C4-2B (cell line): ENCODE results near the gene PITX2.

ENCODE experiments used
- ZFX ChIP-seq: fragments of 450-650 bp; IDR thresholded peaks from 2 replicates; pipeline ENCODE4 v1.6.1; 2017
- TF ChIP-seq, protein P1 (sequence below): fragments of 450-650 bp; conservative IDR thresholded peaks from 2 replicates; pipeline ENCODE4 v1.5.1; 2017; ENCODE audit warnings: mild to moderate bottlenecking

DNA sequence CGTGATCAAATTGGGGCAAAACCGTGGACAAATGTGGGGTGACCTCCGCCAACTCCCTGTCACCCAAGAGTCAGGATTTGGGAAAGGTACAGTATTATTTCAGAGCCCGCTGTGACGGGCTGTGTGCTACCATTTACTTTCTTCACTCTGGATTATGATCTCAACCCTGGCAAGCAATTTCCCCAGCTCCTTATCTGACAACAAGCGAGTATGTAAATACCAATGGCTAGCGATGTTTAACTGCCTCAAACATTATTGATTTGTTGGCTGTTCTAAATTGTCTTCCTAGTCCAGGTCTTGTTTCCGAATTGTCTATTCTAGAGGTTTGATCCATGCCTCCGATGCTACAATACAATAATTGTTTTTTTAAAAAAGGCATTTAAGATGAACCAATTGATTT, 17.7 kb upstream of the PITX2 start:
- TF ChIP-seq, protein P1, sequence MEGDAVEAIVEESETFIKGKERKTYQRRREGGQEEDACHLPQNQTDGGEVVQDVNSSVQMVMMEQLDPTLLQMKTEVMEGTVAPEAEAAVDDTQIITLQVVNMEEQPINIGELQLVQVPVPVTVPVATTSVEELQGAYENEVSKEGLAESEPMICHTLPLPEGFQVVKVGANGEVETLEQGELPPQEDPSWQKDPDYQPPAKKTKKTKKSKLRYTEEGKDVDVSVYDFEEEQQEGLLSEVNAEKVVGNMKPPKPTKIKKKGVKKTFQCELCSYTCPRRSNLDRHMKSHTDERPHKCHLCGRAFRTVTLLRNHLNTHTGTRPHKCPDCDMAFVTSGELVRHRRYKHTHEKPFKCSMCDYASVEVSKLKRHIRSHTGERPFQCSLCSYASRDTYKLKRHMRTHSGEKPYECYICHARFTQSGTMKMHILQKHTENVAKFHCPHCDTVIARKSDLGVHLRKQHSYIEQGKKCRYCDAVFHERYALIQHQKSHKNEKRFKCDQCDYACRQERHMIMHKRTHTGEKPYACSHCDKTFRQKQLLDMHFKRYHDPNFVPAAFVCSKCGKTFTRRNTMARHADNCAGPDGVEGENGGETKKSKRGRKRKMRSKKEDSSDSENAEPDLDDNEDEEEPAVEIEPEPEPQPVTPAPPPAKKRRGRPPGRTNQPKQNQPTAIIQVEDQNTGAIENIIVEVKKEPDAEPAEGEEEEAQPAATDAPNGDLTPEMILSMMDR = no peak
- TF ChIP-seq ZFX = no peak
